ENCODE measurements around the gene APC. TPM values are rescaled to one million over a fixed set of nuclear protein-coding genes. Genes with fewer than 3 reads are reported as not detected.
A peak's percentile ranks its signal among the peaks of the same experiment; 100 is the strongest.

Gene APC
- total RNA-seq, 1 donor from 2014 or later, result 53.9 TPM

DNA sequence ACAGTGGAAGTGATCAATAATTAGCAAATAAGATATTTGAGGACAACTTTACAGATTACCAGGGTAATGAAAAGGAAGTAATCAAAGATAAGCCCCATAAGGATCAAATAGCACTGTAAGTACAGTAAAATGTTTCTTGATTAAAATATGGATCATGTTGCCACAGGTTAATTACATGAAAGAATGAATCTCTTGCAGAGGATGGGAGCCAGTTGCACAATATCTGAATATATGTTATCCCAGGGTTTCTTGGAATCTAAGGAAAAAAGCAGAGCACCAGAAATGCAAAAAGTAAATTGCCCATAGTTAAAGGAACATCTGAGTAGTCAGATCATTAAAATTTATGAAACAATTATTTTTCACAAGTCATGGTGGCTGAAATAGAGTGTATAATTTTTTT is 109.6 kb downstream of the APC start:
- Mint-ChIP-seq H3K4me3 (ENCODE audit: unreplicated experiment) (no peak overlapping the region), H3K9me3 (ENCODE audit: unreplicated experiment) (no peaks in the 10 kb centered on the region), H3K36me3 (ENCODE audit: low read depth, unreplicated experiment) (peaks cover 2% of the 10 kb centered on the region), H3K4me1 (ENCODE audit: low read depth, unreplicated experiment) (peaks cover 2% of the 10 kb centered on the region), H3K27ac (ENCODE audit: unreplicated experiment) (no peak overlapping the region), H3K27me3 (ENCODE audit: low read depth, unreplicated experiment) (no peaks in the 10 kb centered on the region)
- TF ChIP-seq, protein P1, sequence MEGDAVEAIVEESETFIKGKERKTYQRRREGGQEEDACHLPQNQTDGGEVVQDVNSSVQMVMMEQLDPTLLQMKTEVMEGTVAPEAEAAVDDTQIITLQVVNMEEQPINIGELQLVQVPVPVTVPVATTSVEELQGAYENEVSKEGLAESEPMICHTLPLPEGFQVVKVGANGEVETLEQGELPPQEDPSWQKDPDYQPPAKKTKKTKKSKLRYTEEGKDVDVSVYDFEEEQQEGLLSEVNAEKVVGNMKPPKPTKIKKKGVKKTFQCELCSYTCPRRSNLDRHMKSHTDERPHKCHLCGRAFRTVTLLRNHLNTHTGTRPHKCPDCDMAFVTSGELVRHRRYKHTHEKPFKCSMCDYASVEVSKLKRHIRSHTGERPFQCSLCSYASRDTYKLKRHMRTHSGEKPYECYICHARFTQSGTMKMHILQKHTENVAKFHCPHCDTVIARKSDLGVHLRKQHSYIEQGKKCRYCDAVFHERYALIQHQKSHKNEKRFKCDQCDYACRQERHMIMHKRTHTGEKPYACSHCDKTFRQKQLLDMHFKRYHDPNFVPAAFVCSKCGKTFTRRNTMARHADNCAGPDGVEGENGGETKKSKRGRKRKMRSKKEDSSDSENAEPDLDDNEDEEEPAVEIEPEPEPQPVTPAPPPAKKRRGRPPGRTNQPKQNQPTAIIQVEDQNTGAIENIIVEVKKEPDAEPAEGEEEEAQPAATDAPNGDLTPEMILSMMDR (IDR thresholded peaks at IDR 0.05; ENCODE audit: insufficient read depth, low read depth, low read length), result no peak
- TF ChIP-seq EZH2 (IDR thresholded peaks at IDR 0.05; ENCODE audit: insufficient read depth, low read length), result no peak
- FAIRE-seq, result no peak
- Histone ChIP-seq H3K79me2 (ENCODE audit: insufficient read depth, low read length) (no peaks in the 10 kb centered on the region), H2AFZ (ENCODE audit: low read depth, low read length) (no peak overlapping the region), H3K4me3 (ENCODE audit: insufficient read depth, low read depth, low read length) (no peak overlapping the region), H3K27ac (ENCODE audit: low read depth, low read length) (no peak overlapping the region), H3K9ac (ENCODE audit: low read length) (no peak overlapping the region), H3K27me3 (ENCODE audit: insufficient read depth, low read length) (no peaks in the 10 kb centered on the region), H4K20me1 (ENCODE audit: insufficient read depth, low read length) (no peaks in the 10 kb centered on the region), H3K4me1 (ENCODE audit: insufficient read depth, low read length) (no peaks in the 10 kb centered on the region), H3K9me3 (ENCODE audit: insufficient read depth, low read depth, low read length) (no peaks in the 10 kb centered on the region), H3K4me2 (ENCODE audit: low read length) (no peak overlapping the region), H3K36me3 (ENCODE audit: insufficient read depth, low read length) (no peaks in the 10 kb centered on the region)
- DNase-seq (ENCODE audit: low read depth), result no peak

DNA sequence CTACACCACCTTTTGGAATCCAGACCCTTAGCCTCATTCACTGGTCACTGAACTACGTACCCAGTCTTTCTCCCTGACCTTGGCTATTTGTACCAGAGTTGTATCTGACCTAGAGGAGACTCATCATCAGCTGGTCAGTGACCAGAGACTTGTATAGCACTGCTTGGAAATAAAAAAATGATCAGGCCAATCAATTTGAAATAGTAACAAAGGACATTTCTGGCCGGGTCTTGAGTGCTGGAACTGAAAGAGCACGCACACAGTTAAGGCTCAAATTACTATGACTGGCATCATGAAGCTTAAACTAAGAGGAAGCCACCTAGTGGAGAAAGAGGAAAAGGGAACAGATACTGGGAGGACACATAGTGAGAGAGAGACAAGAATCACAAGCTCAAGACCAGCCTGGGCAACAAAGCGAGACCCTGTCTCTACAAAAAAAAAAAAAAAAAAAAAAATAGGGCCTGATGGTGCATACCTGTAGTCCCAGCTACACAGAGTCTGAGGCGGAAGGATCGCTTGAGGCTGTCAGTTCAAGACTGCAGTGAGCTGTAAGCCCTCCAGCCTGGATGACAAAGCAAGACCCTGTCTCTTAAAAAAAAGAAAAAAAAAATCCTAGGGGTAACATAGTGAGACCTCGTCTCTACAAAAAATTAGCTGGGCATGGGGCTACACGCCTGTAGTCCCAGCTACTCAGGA is 110.6 kb downstream of the APC start:
- no peak overlapping the region for H3K4me3 Mint-ChIP-seq (ENCODE audit: unreplicated experiment)
- Histone ChIP-seq H4K20me1 (ENCODE audit: insufficient read depth, low read length) (no peaks in the 10 kb centered on the region), H3K4me3 (ENCODE audit: insufficient read depth, low read depth, low read length) (no peak overlapping the region), H3K36me3 (ENCODE audit: insufficient read depth, low read length) (no peaks in the 10 kb centered on the region), H3K4me2 (ENCODE audit: low read length) (peak overlapping the region; percentile 65), H3K79me2 (ENCODE audit: insufficient read depth, low read length) (no peaks in the 10 kb centered on the region), H3K9ac (ENCODE audit: low read length) (no peak overlapping the region), H3K27ac (ENCODE audit: low read depth, low read length) (no peak overlapping the region), H2AFZ (ENCODE audit: low read depth, low read length) (no peak overlapping the region), H3K4me1 (ENCODE audit: insufficient read depth, low read length) (no peaks in the 10 kb centered on the region), H3K9me3 (ENCODE audit: insufficient read depth, low read depth, low read length) (no peaks in the 10 kb centered on the region), H3K27me3 (ENCODE audit: insufficient read depth, low read length) (no peaks in the 10 kb centered on the region)
- H3K9me3 Mint-ChIP-seq (ENCODE audit: unreplicated experiment), result no peaks in the 10 kb centered on the region
- H3K27me3 Mint-ChIP-seq (ENCODE audit: low read depth, unreplicated experiment), result no peaks in the 10 kb centered on the region
- peaks cover 2% of the 10 kb centered on the region for H3K4me1 Mint-ChIP-seq (ENCODE audit: low read depth, unreplicated experiment)
- H3K36me3 Mint-ChIP-seq (ENCODE audit: low read depth, unreplicated experiment), result no peaks in the 10 kb centered on the region
- FAIRE-seq (no peak), DNase-seq (ENCODE audit: low read depth) (peak; percentile 65)
- H3K27ac Mint-ChIP-seq (ENCODE audit: unreplicated experiment), result peak overlapping the region; percentile 41
- no peak for TF ChIP-seq EZH2 (IDR thresholded peaks at IDR 0.05; ENCODE audit: insufficient read depth, low read length)
- TF ChIP-seq, protein P1 (IDR thresholded peaks at IDR 0.05; ENCODE audit: insufficient read depth, low read depth, low read length), result peak; percentile 60

DNA sequence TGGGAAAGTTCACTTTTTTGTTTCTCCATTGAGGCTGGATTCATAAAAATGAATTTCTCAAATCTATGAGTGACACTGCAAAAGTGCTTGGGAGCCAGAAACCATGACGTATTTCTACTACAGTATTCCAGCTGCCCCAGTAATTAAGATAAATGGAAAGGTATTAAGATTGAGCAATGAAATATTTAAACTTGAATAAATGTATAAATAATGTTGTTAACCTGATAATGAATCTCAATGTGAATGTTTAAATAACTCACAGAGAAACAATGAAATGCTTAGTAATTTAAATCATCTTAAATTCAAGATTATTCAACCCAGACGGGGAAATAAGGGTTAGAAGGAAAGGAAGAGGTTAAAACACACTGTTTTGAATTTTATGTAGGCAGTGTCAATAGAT is 112.2 kb downstream of the APC start:
- no peaks in the 10 kb centered on the region for H3K36me3 Mint-ChIP-seq (ENCODE audit: low read depth, unreplicated experiment)
- Histone ChIP-seq H3K27ac (ENCODE audit: low read depth, low read length) (no peak overlapping the region), H3K9ac (ENCODE audit: low read length) (no peak overlapping the region), H3K4me1 (ENCODE audit: insufficient read depth, low read length) (no peaks in the 10 kb centered on the region), H2AFZ (ENCODE audit: low read depth, low read length) (no peak overlapping the region), H3K36me3 (ENCODE audit: insufficient read depth, low read length) (no peaks in the 10 kb centered on the region), H3K27me3 (ENCODE audit: insufficient read depth, low read length) (peaks cover 2% of the 10 kb centered on the region), H3K4me3 (ENCODE audit: insufficient read depth, low read depth, low read length) (no peak overlapping the region), H3K9me3 (ENCODE audit: insufficient read depth, low read depth, low read length) (no peaks in the 10 kb centered on the region), H3K79me2 (ENCODE audit: insufficient read depth, low read length) (no peaks in the 10 kb centered on the region), H4K20me1 (ENCODE audit: insufficient read depth, low read length) (no peaks in the 10 kb centered on the region), H3K4me2 (ENCODE audit: low read length) (no peak overlapping the region)
- H3K4me3 Mint-ChIP-seq (ENCODE audit: unreplicated experiment), result no peak overlapping the region
- no peak overlapping the region for H3K27ac Mint-ChIP-seq (ENCODE audit: unreplicated experiment)
- H3K4me1 Mint-ChIP-seq (ENCODE audit: low read depth, unreplicated experiment), result peaks cover 2% of the 10 kb centered on the region
- TF ChIP-seq, protein P1 (IDR thresholded peaks at IDR 0.05; ENCODE audit: insufficient read depth, low read depth, low read length), result no peak
- no peak for TF ChIP-seq EZH2 (IDR thresholded peaks at IDR 0.05; ENCODE audit: insufficient read depth, low read length)
- FAIRE-seq (no peak), DNase-seq (ENCODE audit: low read depth) (no peak)
- no peaks in the 10 kb centered on the region for H3K27me3 Mint-ChIP-seq (ENCODE audit: low read depth, unreplicated experiment)
- peaks cover 3% of the 10 kb centered on the region for H3K9me3 Mint-ChIP-seq (ENCODE audit: unreplicated experiment)

All from astrocyte (in vitro differentiated cells and primary cell).